Measurements from ENCODE around the gene INSR.
"Not testable (repeated sequence)": the region's sequence is repeated elsewhere in the genome, so short reads cannot be mapped to it uniquely, and the experiment has no call there.

Gene INSR

GRCh38 chr19:7255631-7256030 lies 38.6 kb downstream of the INSR start:
- no peak for DNase-seq

GRCh38 chr19:7255119-7255518 lies 39.1 kb downstream of the INSR start:
- no peak for DNase-seq

DNA sequence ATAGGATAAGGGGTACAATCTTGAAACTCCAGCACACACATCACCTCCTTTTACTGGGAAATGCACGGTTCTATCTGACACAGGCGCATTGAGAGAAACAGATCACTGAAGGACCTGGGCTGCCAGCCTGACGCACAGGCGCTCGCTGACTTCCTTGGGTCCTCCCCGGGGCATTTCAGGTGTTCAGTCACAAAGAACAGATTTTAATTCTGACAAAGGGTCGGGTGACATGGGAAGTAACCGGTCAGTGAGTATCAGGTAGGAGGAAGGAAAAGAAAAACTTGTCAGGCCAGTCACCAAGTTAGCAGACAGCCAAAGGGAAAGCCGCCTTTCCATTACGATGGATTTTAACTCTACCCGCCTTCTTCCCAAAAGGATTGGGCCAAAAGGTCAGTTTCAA lies 39.6 kb downstream of the INSR start:
- no peak for DNase-seq

DNA sequence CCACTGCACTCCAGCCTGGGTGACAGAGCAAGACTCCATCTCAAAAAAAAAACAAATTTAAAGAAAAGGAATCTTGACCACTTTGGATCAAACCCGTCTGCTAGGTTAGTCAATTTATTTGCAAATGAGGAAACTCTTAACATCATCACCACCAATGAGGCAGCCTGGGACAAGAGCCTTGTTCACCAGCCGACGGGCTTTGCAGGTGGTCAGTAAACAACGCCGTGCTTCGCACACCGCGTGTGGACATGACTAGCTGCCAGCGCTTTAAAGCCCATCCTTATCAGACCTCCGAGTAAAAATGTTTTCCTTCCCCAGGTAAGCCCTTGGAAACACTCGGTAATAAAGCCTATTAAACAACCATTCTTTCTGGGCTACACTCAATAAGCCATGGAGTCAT lies 41.9 kb downstream of the INSR start:
- no peak for DNase-seq

GRCh38 chr19:7251494-7251893 lies 42.7 kb downstream of the INSR start:
- no peak for DNase-seq

GRCh38 chr19:7250951-7251350 lies 43.3 kb downstream of the INSR start:
- no peak for DNase-seq

DNA sequence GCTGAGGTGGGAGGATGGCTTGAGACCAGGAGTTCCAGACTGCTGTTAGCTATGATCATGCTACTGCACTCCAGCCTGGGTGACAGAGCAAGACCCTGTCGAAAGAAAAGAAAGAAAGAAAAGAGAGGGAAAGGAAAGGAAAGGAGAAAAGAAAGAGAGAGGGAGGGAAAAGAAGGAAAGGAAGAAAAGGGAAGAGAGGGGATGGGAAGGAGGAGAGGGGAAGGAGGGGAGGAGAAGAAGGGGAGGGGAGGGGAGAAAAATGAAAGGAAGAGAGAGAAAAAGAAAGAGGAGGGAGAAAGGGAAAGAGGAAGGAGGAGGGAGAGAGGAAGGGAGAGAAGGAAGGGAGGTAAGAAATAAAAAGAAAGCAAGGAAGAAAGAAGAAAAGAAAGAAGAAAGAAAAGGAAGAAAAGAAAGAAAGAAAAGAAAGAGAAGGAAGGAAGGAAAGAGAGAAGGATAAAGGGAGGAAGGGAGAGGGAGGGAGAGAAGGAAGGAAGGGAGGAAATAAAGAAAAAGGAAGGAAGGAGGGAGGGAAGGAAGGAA lies 44.1 kb downstream of the INSR start:
- no peak for DNase-seq

DNA sequence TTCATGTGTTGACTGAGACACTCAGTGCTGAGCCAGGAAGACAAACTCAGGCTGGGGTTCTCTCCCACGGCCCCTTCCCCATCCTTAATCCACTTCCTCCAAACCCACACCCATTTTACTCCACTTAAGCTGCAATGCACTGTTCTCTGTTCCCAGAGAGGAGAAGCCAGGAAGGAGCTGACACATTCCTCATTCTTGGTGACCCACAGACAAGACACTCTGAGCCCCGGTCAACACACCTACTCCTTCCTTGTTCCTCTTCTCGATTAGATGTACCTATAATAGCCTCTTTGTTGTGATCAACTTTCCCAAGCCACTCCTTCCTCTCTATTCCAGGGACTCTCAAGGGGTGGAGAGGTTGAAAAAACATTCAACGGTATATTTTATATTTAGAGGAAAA lies 47.1 kb downstream of the INSR start:
- no peak for DNase-seq

- DNase-seq, result no peak
These were observed 47.6 kb downstream of the INSR start for GRCh38 chr19:7246601-7247000.

DNA sequence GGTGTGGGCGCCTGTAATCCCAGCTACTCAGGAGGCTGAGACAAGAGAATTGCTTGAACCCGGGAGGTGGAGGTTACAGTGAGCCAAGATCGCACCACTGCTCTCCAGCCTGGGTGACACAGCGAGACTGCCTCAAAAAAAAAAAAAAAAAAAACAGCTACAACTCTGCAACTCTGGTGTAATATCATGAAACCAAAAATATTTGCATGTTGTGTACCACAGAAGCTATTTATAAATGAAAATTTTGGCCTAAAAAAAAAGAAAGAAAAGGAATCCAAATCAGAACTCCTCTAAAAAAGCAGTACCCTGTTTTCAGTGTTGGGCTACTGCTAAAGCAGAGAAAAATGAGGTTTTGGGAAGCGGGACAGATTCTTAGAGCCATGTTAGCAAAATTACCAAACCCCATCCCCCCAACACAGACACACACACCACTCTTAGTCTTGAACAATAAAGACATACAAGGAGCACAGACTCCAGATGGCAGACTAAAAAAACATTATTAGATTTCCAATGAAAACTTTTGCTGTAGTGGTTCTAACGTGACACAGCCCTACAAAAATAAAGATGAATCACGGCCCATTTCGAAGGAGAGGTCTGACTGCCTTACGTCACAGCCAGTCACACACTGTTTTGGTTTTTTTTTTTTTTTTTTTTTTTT lies 51.5 kb downstream of the INSR start:
- DNase-seq, result no peak

DNA sequence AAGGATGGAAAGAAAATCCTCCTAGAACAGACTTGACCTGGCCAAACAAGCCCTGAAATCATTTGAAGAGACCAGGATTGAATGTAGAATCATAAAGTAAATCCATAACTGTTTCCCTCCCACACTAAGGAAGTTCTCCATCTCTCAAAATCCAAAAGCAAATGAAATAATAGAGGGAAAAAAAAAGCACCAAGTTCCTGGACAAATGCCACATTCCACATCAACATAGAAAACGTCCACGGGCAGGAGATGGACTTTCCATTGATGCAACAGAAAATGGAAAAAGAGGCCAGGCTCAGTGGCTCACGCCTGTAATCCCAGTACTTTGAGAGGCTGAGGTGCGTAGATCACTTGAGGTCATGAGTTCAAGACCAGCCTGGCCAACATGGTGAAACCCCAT lies 56.2 kb downstream of the INSR start:
- no peak for DNase-seq

DNA sequence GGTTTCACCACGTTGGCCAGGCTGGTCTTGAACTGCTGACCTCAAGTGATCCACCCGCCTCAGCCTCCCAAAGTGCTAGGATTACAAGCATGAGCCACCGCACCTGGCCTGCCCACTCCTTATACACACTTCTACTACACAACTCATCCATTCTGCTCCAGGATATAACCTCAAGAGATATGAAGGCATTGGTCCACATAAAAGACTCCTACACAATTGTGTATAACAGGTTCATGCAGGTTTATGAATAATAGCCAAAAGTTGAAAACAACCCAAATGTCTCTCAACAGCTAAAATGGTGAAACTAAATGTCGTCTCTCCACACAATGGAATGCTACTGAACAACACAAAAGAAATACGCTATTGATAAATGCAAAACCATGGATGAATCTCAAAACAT lies 58.1 kb downstream of the INSR start:
- no peak for DNase-seq

DNA sequence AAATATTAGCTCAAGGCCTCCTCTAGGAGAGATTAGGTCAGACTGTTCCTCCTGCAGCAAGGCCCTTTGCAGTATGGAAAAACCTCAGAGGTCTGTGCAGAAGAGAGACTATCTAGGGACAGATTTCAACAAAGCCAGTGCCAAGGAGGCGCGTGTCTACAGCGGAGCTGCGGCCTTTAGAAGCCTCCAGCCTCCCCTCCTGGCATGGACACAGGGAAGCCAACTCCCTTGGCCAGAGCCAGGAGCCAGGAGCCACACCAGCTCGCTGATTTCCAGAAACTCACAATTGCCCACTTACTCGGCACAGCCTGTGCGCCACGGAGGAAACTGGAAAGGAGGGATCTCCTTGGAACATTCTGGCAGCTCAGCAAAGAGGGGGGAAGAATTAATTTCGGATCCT lies 63.4 kb downstream of the INSR start:
- DNase-seq, result no peak

- no peak for DNase-seq
These were observed 64.5 kb downstream of the INSR start for GRCh38 chr19:7229735-7230134.

GRCh38 chr19:7228935-7229541 lies 65.2 kb downstream of the INSR start:
- no peak for DNase-seq

DNA sequence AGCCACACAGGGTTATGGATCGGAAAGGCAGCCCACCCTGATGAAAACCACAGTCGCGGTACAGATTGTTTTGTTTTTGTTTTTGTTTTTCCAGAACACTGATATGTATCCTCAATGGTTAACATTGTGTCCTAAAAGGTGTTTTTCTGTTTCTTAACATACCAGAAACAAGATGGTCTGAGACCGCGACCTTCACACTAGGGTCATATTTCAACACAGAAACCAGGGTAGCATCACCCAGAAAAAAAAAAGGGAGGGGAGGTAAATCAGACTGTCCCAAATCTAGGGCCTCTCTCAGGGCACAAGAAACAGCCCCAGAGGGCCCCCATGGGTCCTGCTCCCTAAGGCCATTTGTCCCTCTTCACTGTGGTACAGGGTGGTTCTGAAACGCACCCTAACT lies 66.5 kb downstream of the INSR start:
- no peak for DNase-seq

DNA sequence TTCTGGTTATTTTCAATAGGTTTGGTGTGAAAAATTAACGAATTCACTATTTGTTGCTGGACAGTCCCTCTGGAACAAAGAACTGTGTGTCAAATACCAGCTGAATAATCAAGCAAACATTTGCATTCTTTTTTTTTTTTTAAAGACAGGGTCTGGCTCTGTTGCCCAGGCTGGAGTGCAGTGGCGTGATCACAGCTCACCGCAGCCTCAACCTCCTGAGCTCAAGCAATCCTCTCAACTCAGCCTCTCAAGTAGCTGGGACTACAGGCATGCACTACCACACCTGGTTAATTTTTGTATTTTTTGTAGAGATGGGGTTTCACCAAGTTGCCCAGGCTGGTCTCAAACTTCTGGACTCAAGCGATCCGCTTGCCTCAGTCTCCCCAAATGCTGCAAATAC lies 67.1 kb downstream of the INSR start:
- DNase-seq, result not testable (repeated sequence)

DNA sequence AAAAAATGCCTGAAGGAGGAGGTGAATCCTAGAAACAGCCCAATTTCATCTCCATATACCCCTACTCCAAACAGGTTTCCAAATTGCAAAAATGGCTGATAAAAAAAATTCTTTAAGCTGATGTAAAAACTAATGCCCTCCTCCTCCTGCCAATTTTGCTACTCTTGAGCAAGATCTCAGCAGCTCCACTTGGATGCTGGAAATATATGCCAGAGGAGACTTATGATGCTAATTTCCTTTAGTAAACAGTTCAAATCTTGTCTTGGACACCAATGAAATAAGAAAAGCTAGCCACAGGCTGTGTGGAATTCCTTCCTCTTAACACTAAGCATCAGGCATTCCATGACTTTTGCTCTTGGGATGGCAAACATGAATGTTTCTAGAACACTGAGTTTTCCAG lies 67.5 kb downstream of the INSR start:
- DNase-seq, result no peak

- no peak for DNase-seq
These were observed 68.5 kb downstream of the INSR start for GRCh38 chr19:7225741-7226140.

DNA sequence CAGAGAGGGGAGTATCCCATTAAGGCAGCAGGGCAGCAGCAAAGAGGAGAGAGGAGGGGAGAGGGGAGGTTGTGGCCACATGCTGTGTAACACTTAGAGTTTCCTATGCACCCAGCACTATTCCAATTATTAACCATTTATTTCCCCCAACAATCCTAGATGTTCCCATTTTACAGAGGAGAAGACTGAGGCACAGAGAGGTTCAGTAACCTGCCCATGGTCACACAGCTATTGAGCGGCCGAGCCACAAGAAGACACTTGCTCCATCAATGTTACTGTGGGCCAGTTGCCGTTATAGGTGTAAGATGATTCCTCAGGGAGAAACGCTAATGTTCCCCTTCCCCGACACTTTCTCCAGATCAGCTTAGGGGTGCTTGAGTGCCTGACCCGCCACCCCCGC lies 69.2 kb downstream of the INSR start:
- DNase-seq, result no peak

DNA sequence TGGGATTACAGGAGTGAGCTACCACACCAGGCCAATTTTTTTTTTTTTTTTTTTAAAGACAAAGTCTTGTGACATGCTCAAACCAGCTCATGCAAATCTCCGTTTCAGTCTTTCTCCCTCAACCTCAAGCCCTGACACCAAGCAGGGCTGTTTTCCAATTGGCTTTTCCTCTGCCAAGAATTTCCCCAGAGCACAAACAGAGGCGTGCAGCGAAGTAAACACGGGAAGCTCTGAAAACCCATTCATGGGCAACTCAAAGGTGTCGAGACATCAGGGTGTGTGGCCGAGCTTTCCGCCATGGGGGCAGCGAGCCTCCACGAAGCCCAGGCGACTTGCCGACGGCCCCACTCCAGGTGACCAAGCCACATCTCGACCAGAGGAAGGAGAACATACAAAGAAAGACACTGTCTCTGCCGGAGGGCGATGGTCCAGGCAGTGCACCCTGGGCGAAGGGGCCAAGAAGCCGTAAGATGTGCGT lies 70.0 kb downstream of the INSR start:
- DNase-seq, result no peak

- no peak for DNase-seq
These were observed 70.8 kb downstream of the INSR start for GRCh38 chr19:7223429-7223828.

- no peak for DNase-seq
These were observed 75.2 kb downstream of the INSR start for GRCh38 chr19:7219056-7219455.

DNA sequence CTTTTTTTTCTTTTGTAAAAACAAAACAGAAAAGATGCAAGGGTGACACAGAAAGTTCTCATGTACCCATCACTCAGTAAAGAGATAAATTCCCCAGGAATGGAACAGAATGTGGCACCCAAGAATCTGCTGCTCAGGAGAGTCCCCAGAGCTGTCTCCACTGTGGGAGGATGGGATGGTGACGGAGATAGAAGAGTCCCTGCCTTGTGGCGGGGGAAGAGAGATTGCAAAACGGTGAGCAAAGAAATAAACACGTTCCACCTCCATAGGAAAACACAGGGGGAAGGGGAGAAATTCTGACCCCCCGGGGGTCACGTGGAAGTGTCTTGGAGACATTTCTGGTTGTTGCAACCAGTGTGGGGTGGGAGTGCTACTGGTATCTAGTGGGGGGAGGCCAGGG lies 76.4 kb downstream of the INSR start:
- DNase-seq, result no peak

DNA sequence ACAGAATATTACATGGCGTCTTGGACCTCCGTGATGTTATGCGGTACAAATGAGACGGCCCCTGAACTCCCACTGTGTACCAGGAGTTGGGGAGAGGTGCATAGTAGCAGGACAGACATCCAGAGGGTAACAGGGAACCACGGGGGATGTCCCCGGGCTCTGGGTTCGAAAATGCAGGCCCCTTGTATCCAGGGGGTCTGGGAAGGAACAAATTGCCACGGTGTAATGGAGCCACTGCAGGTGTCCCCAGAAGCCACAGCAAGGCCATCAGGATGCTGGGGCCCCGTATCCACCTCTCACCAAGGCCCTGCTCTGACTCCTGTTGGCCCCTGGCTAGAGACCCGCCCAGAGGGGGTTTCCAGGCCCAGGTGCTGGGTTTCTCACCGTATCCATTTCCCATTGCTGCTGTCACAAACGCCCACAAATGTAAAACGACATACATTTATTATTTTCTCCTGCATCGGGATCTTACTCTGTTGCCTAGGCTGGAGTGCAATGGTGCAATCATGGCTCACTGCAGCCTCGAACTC lies 77.8 kb downstream of the INSR start:
- peak; percentile 51 for DNase-seq
